NAMALWA (cell line): ENCODE results near the gene GPANK1.
A peak's percentile ranks its signal among the peaks of the same experiment; 100 is the strongest.

ENCODE experiments used
- DNase-seq: peaks from one replicate; pipeline ENCODE4 v3.0.0-alpha.2; 2015; ENCODE audit warnings: low spot score

Gene GPANK1

GRCh38 chr6:31662124-31662723 lies 2.6 kb downstream of the GPANK1 start:
- no peak for DNase-seq

DNA sequence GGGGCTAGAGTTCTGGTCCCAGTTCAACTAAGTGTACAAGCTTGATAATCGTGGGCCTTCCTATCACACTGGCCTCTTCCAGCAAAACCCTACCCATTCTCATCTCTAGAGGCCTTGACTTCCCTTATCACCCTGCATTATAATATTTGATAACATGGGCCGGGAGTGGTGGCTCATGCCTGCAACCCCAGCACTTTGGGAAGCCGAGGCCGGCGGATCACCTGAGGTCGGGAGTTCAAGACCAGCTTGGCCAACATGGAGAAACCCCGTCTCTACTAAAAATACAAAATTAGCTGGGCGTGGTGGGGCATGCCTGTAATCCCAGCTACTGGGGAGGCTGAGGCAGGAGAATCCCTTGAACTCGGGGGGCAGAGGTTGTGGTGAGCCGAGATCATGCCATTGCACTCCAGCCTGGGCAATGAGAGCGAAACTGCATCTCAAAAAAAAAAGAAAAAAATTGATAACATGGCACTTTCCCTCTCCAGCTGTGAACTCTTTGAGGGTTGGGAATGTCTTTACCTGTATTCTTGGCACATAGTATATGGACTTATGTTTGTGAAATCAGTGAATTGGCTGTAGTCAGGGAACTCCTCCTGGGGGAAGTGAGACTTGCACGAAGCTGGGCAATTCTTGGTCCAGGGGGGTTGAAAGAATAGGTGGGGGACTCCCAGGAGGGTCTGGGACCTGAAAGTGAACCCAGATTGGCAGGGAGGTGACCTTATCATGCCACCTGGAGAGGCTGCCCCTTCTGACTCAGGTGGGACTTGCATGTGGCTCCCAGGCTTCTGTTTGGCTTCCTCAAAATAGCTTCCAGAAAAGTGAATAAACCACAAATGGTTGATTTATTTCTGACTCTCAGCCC lies 3.3 kb downstream of the GPANK1 start:
- DNase-seq, result no peak

DNA sequence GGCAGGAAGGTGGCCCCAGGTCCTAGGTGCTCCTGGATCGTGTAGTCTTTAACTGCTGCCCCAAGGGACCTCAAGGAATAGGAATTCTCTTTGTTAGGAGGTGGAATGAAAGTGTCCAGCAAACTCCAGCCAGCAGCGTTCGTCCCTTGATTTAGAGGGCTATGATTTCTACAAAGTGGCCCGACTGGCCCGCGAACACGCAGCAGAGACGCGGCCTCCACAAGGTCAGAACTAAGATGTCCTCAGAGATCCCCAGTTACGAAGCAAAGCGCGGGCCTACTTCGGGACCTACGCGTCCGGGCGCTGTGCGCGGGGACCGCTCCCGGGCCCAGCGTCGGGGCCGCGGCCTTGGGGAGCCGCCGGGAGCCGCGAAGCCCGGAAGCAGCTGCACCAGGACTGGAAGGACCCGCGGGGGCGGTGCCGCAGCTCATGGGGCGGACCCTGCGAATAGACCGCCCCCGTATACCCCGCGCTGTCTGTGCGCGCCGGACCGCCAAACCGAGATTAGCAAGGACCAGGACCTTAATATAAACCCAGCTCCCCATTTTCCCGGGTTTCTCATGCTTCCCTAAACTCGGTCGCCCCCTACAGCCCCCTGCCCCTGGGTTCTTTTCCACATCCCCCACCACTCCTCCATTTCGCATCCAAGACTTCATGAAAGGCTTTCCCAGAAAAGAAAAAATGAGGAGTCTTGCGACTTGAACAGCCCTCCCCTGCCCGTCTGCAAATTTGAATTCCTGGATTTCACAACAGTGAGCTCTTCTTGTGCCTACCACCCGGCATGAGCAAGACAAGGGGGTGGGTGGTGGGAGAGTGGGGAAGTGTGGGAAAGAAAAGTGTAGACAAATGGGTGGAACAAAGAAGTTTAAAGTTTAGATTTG lies 4.2 kb downstream of the GPANK1 start, which contains the start of gene C6orf47:
C6orf47 (minus strand) TSS at position 398 of the 881 bp plus-strand sequence. CDS start 831 bp downstream, outside the sequence.
- peak; percentile 80 for DNase-seq

DNA sequence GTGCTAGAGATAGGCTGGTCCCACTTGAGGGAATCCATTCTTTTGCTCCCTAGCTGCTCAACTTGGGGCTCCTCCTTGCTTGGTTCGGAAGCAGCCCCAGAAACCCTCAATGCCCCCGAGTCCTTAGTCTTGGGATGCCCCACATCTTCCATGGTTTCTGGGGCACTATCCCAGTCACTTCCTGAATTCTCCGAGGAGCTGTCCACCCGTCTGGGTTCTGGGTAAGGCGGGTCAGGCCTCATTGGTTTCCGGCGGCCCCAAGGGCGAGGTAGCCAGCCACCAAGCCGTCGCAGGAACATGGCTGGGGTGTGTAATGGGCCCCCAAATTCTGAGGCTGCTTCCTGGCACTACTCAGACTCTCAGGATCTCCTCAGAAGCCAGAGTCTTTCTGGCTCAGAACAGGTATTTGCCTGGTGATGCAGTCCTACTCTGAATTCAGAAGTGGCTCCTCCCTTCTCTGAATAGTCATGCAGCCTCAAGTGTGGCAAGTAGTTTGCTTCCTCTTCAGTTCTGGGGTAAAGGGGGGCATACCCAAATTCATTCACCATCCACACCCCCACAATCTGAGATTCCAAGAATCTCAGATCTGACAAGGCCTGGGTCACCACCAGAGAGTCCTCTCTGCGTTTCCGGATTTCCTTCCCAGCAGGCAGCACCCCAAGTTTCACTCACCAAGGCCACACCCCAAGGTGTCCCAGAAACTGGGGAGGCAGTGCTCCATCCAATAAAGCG lies 5.0 kb downstream of the GPANK1 start:
- peak; percentile 49 for DNase-seq

GRCh38 chr6:31658983-31659648 lies 5.7 kb downstream of the GPANK1 start:
- no peak for DNase-seq

GRCh38 chr6:31658158-31658688 lies 6.6 kb downstream of the GPANK1 start:
- DNase-seq, result no peak

GRCh38 chr6:31657406-31658157 lies 7.2 kb downstream of the GPANK1 start:
- DNase-seq, result peak; percentile 43

GRCh38 chr6:31655349-31656237 lies 9.2 kb downstream of the GPANK1 start, which contains the start of gene APOM:
TSS of gene APOM (plus strand) at chr6:31655894. CDS start at chr6:31655967, 73 bp downstream.
- DNase-seq, result no peak

- no peak for DNase-seq
Observed at GRCh38 chr6:31654574-31655348, 10.0 kb downstream of the GPANK1 start.

DNA sequence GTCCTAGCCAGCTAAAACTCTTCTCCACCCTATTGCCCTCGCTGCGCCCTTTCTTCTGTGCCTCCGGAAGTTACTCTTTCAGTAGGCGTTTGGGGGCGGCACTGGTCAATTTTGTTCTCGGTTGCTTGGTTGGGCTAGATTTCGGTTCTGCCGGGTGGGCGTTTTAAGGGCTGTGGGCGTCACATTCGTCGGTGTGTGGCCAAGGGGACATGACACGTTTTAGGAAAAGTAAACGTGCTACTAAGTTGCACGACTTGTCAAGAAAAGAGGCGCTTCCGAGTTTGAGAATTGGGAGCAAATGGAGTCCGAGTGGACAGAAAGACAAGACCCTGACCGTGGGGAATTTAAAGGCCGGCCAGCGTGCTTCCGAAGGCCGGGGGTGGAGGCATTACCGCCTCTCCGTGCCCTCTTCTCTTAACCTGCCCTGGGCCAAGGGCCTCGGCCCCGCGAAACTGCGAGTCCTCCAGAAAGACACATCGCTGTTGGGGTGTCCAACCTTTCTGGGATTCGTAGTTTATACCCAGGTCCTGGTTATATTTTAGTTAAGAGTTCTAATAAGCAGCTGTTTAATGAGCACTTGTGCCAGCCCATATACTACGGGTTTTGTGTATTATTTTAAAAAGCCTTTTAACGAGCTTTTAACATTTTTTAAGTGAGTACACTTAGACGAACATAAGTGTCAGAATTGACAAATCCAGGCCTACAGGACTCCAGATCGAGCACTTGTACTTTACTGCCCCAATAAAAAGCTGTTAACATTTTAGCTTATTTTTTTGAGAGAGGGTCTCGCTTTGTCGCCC lies 11.7 kb downstream of the GPANK1 start:
- DNase-seq, result peak; percentile 96

- no peak for DNase-seq
Observed at GRCh38 chr6:31651602-31652191, 13.1 kb downstream of the GPANK1 start.

DNA sequence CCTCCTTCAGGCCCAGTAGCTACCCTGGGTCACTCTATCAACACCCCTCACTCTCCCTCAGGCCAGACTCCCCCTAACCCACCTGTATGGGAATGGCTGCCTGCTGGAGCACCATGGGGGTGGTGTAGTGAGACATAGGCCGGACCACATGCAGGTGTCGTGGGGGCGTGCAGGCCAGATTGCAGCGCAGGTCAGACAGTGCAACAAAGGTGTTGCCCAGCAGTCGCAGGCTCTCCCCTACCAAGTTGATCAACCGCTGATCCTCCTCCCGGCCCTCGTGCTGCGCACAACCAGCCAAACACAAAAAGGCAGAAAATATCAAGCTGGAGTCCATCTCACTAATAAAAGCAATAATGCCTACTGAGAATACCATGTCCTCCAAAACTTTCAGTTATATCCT lies 19.5 kb downstream of the GPANK1 start:
- DNase-seq, result no peak

DNA sequence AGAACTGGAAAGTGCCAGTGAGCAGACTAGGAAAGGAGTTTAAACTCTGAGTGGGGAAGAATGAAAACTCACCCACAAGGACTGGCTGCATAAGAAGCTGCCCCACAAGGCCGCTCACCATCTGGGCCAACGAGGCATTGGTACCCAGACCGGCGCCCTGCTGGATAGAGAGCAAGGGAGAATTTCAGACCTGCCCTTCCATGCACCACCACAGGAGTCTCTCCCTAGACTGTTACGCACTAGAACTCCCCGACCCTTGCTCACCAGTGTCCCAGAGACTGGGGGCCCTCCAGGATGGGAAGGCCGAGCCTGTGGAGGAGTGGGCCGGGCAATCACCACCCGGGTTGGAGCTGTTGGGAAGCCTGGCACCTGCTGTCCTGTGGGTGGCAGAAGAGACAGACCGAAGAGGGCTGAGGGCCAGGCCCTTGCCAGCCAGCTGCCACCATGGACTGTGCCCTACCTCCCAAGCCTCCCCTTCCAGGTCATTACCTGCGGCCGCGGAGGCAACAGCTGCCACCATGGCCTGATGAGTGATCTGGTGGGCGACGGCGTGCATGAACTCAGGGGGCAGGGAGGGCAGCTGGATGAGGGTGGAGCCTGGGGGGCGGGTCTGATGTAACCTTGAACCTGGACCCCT lies 20.9 kb downstream of the GPANK1 start:
- DNase-seq, result no peak

GRCh38 chr6:31642798-31643570 lies 21.8 kb downstream of the GPANK1 start:
- no peak for DNase-seq

GRCh38 chr6:31641370-31641769 lies 23.4 kb downstream of the GPANK1 start:
- DNase-seq, result no peak

GRCh38 chr6:31640612-31641011 lies 24.2 kb downstream of the GPANK1 start:
- no peak for DNase-seq
